Upper lobe of left lung (tissue), 4 donors: ENCODE data around the gene GRK5.

Experiments used
- EP300 ChIP-seq, 4 donors: sonication (generic); formaldehyde crosslinking; IDR thresholded peaks; one replicate each; pipeline ENCODE4 v1.5.1; 2017; ENCODE audit warnings: antibody characterized with exemption in 4 of 4, control low read depth in 2 of 4
- POLR2A ChIP-seq, 4 donors: fragments of 450-650 bp; IDR thresholded peaks; one replicate each; pipeline ENCODE4 v1.5.1; 2016 to 2017; ENCODE audit warnings: antibody characterized with exemption in 4 of 4, mild to moderate bottlenecking in 2 of 4

DNA sequence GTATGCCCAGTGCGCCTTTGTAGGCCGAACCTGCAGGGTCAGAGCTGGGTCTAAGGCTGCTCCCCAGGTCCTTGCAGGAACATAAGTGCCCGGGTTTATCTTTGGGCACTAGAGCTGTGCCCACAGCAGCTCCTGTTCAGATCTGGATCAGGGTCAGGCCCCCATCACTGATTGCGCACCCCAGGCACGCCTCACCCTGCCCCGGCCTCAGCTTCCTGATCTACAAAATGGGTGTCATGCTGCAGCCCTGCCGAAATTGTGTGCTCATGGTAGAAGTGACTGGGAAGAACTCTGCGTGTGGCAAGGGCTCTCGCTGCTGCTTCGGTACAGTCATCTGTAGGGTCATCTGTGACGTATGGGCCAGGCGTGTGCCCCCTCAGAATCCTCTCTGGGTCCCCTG is 100.7 kb downstream of the GRK5 start:
- TF ChIP-seq POLR2A (IDR thresholded peaks at IDR 0.05), result no peak
- no peak for TF ChIP-seq EP300 (IDR thresholded peaks at IDR 0.05)
